Camera-type eye (tissue), 1 donor: ENCODE results near the gene OXSM. TPM values are rescaled to one million over a fixed set of nuclear protein-coding genes. Genes with fewer than 3 reads are reported as not detected.

ENCODE experiments used
- total RNA-seq: library from RNA; depleted of rRNA; stranded (reverse); fragments of >200 nt; gene quantifications from one replicate; pipeline ENCODE4 v1.2.3, GENCODE V29; 2014

The OXSM gene
- total RNA-seq = 10.4 TPM

DNA sequence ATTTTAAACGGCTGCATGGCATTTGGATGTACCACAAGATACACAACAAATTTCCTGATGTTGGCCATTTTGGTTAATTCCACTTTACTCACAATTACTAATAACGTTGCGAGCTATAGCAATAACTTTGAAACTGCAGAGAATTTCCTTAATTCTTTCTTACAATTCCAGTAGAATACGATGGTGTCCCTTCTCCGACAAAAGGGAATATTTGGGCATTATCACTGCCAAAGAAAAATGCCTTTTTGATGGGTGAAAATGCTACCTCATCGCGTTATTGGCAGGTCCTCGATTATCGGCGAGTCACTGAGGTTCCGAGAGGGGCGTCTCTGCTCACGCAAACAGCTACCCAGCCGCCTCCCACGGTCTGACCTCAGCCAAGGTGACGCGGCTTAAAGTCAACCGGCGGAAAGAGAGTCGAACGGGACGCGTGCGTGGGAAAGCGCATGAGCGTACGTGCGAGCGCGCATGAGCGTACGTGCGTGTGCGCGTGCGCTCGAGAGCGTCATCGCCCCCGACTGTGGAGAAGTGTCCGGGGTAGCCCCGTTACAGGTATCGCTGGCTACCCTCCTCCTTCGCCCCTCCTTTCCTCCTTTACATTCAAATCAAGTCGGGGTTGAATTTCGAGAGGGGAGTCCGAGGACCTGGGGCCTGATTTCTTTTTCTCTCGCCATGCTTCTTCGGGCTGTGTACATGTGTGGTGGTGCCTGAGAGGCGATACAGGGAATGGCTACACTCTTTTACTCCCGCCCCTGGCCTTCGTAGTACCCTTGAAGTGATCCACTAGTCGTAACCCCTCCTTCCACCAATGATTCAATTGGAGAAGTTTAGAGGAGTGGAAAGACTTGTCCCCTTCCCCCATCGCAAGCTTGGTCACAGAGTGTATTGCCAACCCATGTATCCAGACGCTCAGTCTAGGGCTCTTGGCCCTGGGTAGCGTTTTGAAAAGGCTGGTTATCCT is at the start of gene OXSM:
Gene OXSM (plus strand): TSS at position 495 of the 961 bp plus-strand sequence. CDS start 931 bp downstream, outside the sequence.

DNA sequence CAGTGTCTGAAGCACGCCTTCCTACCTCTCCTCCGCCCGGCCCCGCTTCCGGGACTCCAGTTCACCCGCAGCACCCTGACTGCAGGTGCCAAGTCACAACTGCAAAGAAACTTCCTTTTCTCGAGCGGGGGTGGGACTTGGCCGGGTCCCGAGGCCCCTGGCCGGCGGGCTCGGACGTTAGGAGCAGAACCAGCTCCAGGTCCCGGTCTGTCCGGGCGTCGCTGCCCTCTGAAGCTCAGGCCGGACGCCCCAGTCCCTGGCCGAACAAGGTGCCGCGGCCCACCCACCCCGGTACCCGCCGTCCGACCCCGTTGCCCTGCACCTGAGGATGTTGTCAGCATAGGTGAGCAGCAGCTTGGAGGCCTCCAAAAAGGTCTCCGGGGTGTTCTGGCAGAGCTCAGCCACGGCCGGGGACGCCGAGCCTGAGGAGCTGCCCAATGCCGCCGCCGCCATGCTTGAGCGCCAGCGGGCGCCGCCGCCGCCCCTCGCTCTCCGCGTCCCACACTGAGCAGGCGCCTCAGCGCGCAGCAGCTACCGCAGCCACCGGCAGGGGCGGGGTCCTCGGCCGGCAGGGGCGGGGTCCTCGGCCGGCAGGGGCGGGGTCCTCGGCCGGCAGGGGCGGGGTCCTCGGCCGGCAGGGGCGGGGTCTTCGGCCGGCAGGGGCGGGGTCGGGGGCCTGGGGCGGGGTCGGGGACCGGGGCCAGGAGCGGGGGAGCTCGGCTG is 6.8 kb upstream of the OXSM start, which contains the start of gene NGLY1:
Gene NGLY1 (minus strand): TSS at position 506 of the 723 bp plus-strand sequence. CDS start 53 bp downstream, at position 453.

Other genes starting within 250 kb of the OXSM start
- 321 TPM for gene TOP2B, start 125.2 kb upstream of the OXSM start, total RNA-seq
- 69.1 TPM for gene NGLY1, start 6.6 kb upstream of the OXSM start, total RNA-seq